GM21367 (cell line): Measurements from ENCODE around the gene ITGB7.

Source experiments
- ATAC-seq: cut with Tn5 transposase; IDR thresholded peaks from one replicate; pipeline ENCODE4 v1.9.1; 2021; ENCODE audit not compliant: unreplicated experiment

Gene ITGB7

DNA sequence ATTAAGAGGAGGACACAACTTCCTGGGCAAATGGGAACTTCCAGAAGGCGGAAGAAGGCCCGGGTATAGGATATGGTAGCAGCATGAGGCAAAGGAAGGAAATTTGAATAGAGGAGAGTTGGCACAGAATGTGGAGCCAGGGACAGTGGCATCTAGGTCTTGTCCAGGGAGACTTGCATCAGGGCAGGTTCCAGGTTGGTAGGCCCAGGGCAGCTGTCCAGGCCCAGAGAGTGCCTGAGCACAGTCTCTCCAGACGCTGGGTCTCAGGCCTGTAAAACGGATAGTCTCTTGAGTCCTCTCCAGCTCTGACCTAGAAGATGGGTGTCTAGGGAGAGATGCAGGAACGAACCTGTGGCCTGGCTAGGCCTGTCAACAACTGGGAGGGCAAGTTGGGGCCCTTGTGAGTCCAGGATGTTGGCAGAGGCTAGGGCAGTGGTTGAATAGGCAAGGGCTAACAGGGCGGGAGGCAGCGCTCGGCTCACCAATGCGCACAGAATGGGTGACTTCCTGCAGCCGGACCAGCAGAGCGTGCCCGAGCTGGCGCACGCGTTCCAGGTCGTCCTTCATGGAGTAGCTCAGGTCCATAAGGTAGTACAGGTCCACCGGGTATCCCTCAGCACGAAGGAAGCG, 9.9 kb downstream of the ITGB7 start:
- ATAC-seq, result no peak

DNA sequence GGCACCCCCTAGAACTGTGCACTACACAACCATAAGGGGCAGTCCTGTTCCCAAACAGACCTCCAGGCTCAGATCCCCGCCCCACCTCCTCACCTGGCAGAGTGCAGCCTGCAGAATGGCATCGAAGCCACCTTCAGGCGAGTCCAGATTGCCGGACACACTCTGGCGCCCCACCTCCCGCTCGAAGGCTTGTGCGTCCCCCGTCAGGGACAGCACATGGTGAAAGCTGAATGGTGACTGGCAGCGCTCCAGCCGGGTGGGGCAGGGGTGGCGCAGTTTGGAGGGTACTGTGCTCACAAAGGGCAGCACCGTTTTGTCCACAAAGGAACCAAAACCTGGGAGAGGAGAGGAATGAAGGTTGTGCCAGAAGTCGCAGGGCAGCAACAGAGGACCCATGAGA, 10.6 kb downstream of the ITGB7 start:
- no peak for ATAC-seq

DNA sequence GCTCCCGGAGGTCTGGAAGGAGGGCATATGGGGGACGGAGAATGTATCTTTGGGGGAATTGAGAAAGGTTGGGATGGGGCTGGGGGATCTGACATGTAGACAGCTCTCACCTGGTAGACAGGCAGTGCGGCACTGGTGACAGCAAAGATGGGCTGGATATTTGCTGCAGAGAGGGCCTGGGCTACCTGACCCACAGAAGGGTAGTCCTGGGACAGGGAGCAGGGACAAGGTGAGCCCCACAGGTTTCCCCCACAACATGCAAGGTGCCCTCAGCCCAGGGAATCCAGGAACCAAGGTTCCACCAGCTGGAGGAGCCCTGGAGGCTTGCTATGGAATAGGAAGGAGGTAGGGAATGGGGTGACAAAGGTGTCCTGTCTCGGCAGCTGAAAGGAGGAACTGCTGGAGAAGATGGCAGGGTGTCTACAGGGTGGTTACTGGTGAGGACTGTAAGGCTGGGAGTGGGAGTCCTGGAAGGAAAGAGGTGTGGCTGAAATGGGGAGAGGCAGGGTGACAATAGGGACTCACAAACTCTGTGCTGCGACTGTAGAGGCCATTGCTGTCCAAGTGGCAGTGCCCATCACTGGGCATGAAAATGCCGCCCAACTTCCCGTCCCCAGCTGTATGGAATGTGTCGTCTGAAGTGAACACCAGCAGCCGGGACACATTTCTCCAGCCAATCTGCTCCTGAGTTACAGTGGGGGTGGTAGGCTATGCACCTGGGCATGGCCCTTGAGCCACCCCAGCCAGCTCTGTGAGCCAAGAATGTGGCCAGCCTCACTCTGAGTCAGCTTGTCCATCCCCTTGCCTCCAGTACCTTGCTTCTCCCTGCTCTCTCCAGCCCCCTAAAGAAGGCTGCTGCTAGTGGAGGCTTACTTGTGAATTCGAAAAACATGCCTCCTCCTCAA, 11.3 kb downstream of the ITGB7 start:
- no peak for ATAC-seq

DNA sequence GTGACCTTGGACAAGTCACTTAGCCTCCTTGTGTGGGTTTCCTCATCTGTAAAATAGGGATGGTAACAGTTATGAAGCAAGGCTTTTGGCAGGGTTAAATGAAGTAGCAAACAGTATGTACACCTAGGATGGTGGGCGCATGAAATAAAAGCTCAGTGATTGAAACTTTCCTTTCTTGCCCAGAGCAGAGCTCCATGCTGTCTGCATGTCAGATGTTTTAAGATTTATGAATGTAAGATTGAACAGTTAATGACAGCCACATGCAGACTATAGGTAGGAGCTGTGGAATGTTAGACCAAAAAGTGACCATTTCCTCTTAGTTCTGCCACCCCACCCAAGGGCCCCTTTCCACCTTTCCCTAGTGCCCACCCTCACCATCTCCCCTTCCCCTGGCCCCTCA, 12.1 kb downstream of the ITGB7 start:
- ATAC-seq, result no peak

DNA sequence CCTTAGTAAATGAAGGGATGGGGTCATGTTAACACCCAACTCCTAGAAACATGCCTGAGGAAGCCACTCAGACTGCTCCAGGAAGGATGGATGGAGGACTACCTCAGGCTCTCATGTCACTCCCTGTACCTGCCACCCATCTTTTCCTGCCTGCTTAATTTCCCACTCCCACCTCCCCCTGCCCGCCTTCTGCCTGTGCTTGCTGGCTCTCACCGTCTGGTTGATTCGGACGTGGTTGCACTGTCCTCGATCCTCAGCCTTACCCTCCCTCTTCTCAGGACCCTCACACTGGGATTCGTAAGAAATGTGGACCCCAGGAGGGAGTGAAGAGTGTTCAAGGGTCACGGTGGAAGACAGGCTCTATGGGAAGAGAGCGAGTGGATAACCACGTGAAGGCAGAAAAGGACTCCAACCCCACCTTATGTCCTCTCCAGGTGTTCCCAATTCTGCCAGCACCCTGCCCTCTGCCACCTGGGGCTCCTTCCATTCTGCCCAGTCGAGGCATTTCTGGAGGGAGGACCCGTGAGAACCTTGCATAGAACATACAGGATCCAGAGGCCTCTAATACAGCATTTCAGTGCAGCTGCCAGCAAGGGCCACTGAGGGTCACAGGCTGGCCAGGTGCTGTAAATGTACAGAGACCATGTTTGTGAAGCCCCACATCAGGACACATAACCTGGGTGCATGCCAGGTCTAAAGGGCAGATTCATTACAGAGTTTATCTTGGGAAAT, 12.9 kb downstream of the ITGB7 start:
- ATAC-seq, result no peak

DNA sequence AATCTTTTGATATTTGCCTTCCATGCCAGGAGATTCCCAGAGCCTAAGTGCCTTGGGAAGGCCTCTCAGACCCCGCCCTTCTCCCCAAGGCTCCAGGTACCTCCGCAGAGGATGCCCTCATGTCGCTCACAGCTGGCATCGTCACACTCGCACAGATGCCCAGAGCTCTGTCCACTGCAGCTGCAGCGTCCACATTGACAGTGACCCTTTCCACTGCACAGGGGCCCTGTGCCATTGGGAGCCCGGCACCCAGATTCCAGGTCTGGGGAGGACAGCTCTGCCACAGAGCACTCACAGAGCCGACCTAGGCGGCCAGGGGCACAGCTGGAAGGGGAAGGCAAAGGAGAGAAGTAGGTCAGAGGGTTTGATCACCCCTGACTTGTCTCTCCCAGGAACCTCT, 14.0 kb downstream of the ITGB7 start:
- ATAC-seq, result no peak

DNA sequence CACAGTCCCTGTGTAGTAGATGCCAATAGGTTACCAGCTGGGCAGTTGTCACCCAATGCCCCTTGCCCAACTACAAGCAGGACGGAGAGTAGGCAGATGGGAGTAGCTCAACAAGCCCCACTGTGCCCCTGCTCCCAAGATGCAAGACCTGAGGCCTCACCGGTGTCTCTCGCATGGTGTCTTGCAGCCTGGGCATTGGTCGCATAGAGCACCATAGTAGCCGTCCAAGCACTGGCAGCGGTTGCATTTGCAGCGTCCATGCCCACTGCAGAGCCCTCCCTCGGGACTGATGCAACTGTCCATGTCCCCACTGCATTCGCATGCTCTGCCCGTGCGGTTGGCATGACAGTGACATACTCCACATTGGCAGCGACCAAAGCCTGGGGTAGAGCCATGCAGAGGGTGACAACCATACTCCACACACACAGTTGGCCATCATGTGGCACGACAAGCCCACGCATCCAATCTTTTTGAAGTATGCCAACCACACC, 14.5 kb downstream of the ITGB7 start:
- no peak for ATAC-seq

DNA sequence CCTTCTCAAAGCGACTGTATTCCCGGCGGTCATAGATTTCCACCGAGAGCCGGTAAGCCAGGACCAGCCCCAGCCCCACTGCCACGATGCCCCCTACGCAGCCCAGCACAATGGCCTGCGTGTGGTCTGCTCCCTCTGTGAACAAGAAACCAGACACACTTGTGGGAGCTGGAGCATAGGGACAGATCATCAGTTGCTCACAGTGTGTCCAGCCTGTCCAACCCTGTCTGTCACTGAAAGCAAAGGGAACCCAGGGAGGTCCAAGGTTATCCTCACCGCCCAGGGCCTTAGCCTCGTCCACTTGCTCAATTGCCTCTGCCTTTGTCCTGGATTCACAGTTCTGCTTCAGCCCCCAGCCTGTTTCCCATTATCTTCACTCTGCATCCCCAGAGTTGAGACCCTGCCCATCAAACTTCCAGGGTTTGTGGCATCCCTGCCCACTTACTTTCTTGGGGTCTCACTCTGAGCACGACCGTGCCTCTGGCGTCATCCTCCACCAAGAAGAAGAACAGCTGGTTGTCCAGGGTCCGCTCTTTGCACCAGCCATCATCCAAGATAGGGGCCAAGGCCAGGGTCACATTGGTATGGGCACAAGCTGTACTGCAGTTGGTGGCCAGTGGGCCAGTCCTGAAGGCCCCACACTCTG, 15.0 kb downstream of the ITGB7 start:
- ATAC-seq, result no peak

DNA sequence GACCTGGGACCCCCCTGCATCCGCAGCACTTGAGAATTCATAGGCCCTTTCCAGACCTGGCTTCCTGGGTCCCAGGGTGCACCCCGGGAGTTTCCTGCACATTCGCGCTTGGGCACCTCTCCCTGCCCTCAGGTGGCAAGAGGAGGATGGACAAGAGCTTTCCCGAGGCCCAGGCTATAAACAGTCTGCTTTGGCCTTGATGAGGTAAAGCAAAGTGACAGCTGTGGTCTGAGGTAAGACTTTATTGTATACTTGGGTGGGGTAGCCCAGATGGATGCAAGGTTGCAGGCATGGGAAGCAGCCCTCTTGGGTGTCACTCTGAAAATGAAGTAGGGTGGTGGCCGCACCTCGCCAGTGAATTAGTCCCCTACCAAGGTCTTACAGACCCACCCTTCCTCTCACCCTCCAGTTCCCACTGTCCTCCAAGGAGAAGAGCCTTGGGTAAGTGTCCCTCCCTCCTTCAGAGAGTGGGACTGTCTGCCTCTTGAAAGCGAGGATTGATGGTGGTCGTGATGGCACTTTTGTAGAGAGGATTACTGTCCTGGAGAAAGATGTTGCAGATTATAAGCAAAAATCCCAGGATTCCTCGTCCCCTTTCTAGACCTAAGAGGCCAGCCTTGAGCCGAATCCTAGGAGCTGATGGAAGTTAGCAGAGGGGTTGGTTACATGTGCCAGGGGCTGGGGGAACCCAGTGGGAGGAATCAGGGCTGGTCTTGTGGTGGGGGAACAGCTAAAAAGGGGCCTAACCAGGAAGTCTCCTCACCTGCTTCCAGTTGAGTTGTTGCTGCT, 15.8 kb downstream of the ITGB7 start:
- ATAC-seq, result no peak

DNA sequence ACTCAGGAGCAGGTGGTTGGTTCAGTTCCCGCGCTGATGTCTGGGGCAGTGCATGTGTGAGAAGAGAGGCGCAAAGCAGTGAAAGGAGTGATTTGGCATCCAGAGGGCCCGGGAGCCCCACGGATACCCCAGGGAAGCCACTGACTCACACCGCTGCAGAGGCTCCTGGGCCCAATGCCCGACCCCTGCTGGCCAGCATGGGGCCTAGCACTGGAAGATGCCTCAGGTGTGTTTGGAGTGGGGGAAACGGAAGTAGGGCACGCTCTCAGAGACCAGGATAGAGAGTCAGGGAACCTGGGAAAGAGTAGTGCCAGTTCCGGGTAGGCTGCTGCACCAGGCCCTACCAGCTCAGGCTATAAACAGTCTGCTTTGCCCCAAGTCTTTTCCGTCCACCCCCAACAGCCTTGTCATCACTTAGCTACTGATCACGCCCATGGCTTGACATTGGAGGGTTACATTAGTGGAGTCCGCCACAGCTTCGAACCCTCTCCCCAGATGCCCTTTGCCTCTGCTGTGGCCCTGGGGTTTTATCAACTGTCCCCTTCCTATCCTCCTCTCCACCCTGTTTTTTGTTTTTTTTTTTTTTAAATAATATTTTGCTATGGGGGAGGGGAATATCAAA, 16.8 kb downstream of the ITGB7 start:
- ATAC-seq, result no peak

DNA sequence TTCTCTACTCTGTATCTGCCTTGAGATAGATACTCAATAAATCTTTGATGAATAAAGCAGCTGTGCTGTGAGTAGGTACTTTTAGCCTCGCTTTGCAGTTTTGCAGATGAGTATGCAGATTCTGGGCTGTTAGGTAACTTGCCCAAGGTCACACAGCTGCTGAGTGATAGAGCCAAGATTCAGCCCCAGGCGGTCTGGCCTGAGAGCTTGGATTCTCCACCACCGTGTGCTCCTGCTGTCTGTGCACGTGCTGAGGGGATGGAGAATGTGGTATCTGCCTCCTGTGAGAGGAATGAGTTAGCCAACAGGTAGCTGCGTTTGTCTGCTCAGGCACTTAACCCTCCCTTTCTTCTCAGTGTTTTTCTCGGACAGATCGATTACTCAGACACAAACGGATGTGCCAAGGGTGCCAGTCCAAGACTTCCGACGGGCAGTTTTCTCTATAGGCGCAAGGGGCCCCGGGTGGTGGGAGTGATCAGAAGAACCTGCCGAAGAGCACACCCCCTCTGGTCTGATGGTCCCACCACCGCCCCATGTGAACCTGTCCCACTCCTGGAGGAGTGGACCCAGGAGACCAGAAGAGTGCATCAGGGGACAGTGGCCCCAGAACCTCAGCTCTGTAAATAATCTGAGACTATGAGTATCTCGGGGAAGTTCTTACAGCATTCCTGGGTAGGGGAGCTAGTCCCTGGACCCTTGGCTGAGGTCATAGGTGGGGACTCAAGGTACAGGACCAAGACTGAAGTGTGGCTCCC, 19.7 kb downstream of the ITGB7 start:
- no peak for ATAC-seq

DNA sequence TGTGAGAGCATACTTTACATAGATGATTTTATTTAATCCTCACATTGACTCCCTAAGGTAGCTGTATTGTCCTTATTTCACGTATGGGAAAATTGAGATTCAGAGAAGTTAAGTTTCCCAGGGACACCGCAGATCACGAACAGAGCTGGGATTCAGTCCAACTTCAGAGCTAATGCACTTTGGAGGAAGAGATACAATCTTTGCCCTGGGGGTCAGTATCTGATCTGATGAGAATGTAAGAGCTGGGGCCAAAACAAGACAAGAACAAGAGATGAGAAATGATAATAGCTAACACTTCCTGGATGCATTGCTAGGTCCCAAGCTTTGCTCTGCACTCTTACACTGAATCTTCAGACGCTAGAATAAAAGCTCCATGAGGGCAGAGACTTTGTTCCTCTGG, 20.3 kb downstream of the ITGB7 start:
- no peak for ATAC-seq

DNA sequence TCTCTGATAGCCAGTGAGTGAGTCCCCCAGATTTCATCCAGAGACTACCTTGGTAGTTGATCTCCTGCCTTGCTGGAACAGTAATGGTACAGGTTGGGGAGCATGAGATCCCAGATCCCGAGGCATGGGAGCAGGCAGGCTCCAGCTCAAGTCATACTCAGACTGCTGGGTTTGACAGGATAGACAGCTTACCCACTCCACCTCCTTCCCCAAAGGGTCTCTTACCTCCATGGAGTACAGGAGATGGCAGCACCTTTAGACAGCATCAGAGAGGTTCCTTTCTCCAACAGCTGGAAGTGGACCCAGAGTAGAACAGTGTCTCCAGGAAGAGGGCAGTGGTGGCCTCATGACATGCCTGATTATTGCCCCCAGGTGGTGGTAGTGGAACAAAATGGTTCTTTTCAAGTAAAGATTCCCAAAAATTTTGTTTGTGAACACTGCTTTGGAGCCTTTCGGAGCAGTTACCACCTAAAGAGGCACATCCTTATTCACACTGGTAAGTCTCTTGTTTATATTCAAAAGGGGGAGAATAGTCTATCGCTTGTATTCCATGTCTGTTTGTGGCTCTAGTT, 21.4 kb downstream of the ITGB7 start:
- no peak for ATAC-seq

DNA sequence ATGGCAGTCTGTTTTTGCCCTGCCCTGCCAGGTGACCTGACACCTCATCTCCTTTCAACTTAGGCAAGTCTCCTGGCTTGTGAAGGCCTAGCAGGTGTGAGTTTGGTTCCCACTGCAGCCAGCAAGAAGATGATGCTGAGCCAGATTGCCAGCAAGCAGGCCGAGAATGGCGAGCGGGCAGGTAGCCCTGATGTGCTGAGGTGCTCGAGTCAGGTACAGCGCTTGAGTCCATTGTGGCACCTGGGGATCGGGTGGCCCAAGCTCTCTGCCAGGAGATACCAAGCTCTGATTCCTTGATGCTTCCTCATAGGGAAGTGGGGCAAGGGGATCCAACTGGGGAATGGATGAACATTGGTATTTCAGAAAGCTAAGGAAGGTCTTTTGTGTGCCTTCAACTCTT, 22.2 kb downstream of the ITGB7 start:
- no peak for ATAC-seq

DNA sequence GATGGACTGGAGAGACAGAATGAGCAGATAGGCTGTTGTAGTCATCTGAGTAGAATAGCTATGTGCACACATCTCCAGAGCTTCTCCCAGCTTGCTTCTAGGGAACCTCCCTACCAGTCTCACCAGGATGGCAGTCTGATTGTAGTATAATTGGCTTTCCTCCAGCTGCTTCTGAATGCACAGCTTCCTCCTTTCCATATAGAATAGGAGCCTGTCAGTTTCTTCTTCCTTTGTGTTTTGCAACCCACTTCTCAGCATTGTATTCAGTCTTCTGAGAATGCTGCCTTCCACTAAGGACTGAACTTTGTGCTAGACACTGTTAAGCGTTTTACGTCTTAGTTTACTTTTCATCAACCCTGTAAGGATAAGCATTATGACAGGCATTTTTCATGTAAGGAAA, 24.1 kb downstream of the ITGB7 start:
- ATAC-seq, result no peak

DNA sequence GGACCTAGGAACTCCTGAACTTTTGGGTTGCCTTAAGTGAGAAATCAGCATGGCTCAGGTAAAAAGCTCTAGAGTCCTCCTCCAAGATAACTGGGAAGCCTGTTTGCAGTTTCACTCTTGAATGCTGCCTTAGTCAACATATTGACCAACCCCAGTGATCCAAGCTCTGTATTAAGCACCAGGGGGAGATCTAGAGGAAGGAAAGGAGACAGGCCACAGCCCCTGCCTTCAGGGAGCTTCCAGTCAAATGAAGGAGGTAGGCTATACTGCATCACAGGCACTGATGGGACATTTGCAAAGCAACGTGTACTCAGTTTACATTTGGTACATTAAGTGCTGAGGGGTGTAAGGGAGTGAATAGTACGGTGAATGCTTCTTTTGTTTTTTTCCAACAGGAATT, 25.1 kb downstream of the ITGB7 start:
- no peak for ATAC-seq

DNA sequence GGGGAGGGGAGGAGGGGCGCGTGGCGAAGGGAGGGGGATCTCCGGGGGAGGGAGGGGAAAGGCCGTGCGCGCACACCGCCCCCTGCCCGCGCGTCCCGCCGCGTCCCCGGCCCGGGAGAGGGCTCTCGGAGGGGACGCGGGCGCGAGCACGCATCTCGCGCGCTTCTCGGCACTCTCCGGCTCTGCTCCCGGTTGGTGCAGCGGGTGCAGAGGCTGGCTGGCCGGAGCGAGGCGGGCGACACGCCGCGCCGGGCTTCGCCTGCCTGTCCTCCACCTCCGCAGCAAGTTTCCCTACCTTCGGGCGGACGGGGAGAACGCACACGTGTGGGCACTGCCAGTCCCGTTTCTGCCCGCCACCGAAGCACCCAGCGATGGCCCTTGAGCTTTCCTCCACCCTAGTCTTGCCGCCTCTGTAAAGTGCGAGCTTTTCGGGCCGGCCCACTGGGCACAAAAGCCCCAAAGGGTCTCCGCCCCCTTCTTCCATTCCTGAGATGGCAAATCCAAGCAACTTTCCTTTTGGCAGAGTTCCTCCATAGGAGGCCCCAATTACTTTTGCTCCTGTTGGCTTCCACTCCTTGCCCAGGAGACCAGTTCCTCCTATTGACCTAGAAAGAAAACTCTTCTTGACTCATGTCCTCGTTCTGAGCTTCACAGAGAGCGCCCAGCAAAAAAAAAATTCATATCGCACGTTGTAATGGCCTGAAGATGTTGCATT, 26.0 kb downstream of the ITGB7 start:
- peak; percentile 34 for ATAC-seq

DNA sequence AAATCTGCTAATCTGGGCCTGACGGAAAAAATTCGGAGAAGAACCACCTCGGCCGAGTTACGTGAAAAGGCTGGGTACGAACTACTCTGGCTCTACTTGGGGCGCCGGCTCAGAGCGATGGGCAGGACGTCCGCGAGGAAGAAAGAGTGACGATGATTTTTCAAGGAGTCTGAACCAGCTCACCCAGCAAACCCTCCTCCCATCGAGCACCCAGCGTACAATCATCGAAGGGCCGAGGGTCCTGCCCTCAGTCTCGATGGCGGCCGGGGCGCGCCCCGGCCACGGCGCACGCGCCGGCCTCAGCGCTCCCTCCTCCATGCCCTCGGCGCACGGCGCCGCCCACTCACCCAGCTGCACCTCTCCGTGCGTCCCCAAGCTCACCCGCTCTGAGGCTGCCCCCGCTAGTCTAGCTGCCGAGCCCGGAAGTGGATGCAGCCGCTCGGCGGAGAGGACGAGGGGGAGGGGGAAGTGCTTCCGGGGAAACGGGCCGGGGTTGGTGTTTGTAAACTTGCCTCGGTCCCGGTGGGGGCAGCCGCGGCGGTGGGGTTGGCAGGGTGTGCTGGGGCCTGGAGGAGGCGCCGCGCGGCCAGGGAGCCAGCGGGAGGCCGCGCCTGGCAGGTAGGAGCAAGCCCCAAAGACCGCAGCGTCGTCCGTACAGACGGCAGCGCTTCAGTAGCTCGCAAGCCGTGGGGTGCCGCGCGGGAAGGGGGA, 26.7 kb downstream of the ITGB7 start, which contains the start of the genes CSAD and ZNF740:
Gene CSAD, minus strand, starts transcription at position 706 of the 711 bp plus-strand sequence. CDS start 7,455 bp downstream, outside the sequence.
Gene ZNF740, plus strand, starts transcription at position 503 of the 711 bp plus-strand sequence. CDS start 1,262 bp downstream, outside the sequence.
- peak; percentile 85 for ATAC-seq
